ENCODE data around the gene ZMYM1. TPM values are rescaled to one million over a fixed set of nuclear protein-coding genes. Genes with fewer than 3 reads are reported as not detected.

ZMYM1 gene
- total RNA-seq, 1 experiment from 2014 or later, result 39.1 TPM

- Histone ChIP-seq H3K4me3 (ENCODE audit: low read depth in 2 of 2, low read length in 2 of 2) (no peak overlapping the region), H3K4me1 (ENCODE audit: control insufficient read depth, insufficient read depth, low read length) (no peaks in the 10 kb centered on the region), H3K9me3 (ENCODE audit: control insufficient read depth, insufficient read depth, low read depth, low read length) (no peaks in the 10 kb centered on the region), H3K36me3 (ENCODE audit: control insufficient read depth, insufficient read depth, low read length) (no peaks in the 10 kb centered on the region), H3K27me3 (ENCODE audit: control insufficient read depth, insufficient read depth, low read length) (no peaks in the 10 kb centered on the region), H3K27ac (ENCODE audit: low read length) (no peak overlapping the region)
- BruUV-seq (replicated peaks), result no TSS peak
- TF ChIP-seq POLR2AphosphoS5 (IDR thresholded peaks at IDR 0.05; ENCODE audit: low read depth, low read length) (no peak), TCF7L2 (IDR thresholded peaks at IDR 0.05; ENCODE audit: low read depth, low read length) (no peak), CTCF (IDR thresholded peaks at IDR 0.05) (no peak), SIN3A (IDR thresholded peaks at IDR 0.05; ENCODE audit: borderline replicate concordance, insufficient read depth, low read depth, low read length) (no peak), REST (IDR thresholded peaks at IDR 0.05; ENCODE audit: insufficient read depth in 1 of 2, low read depth in 2 of 2, low read length in 1 of 2) (no peak)
- intact Hi-C loops (cut with micrococcal nuclease; ENCODE audit: unreplicated experiment), result no loop called here
- DNase-seq (ENCODE audit: low read depth, low spot score) (no peak), ATAC-seq (no peak)
- POLR2A ChIA-PET, result no interaction called here
- CTCF ChIA-PET, result no interaction called here
- in situ Hi-C loops (cut with HindIII; ENCODE audit: low pct_unique_long_range_greater_than_20kb, low sequenced_read_pairs), result no loop called here
These were observed 72.0 kb downstream of the ZMYM1 start for GRCh38 chr1:35151220-35151619.

- ChIA-PET CTCF (no interaction called here), POLR2A (no interaction called here)
- Histone ChIP-seq H3K27me3 (ENCODE audit: control insufficient read depth, insufficient read depth, low read length) (no peaks in the 10 kb centered on the region), H3K4me3 (ENCODE audit: low read depth in 2 of 2, low read length in 2 of 2) (no peak overlapping the region), H3K36me3 (ENCODE audit: control insufficient read depth, insufficient read depth, low read length) (no peaks in the 10 kb centered on the region), H3K27ac (ENCODE audit: low read length) (no peak overlapping the region), H3K4me1 (ENCODE audit: control insufficient read depth, insufficient read depth, low read length) (no peaks in the 10 kb centered on the region), H3K9me3 (ENCODE audit: control insufficient read depth, insufficient read depth, low read depth, low read length) (no peaks in the 10 kb centered on the region)
- ATAC-seq (no peak), DNase-seq (ENCODE audit: low read depth, low spot score) (no peak)
- intact Hi-C loops (cut with micrococcal nuclease; ENCODE audit: unreplicated experiment) (no loop called here), in situ Hi-C loops (cut with HindIII; ENCODE audit: low pct_unique_long_range_greater_than_20kb, low sequenced_read_pairs) (no loop called here)
- TF ChIP-seq TCF7L2 (IDR thresholded peaks at IDR 0.05; ENCODE audit: low read depth, low read length) (no peak), REST (IDR thresholded peaks at IDR 0.05; ENCODE audit: insufficient read depth in 1 of 2, low read depth in 2 of 2, low read length in 1 of 2) (no peak), POLR2AphosphoS5 (IDR thresholded peaks at IDR 0.05; ENCODE audit: low read depth, low read length) (no peak), SIN3A (IDR thresholded peaks at IDR 0.05; ENCODE audit: borderline replicate concordance, insufficient read depth, low read depth, low read length) (no peak), CTCF (IDR thresholded peaks at IDR 0.05) (no peak)
- BruUV-seq (replicated peaks), result no TSS peak
These were observed 85.7 kb downstream of the ZMYM1 start for GRCh38 chr1:35164893-35165292.

Other genes starting within 250 kb of the ZMYM1 start
- gene SMIM12, start 219.6 kb upstream of the ZMYM1 start, total RNA-seq (2021; ENCODE audit: unreplicated experiment), result 47.5 TPM
- gene DLGAP3, start 149.7 kb upstream of the ZMYM1 start, total RNA-seq (2021; ENCODE audit: unreplicated experiment), result 0.87 TPM
- gene TMEM35B, start 94.0 kb upstream of the ZMYM1 start, total RNA-seq (2021; ENCODE audit: unreplicated experiment), result 18.7 TPM
- 21.8 TPM for gene ZMYM6, start 47.4 kb upstream of the ZMYM1 start, total RNA-seq (2021; ENCODE audit: unreplicated experiment)
- 266 TPM for gene SFPQ, start 113.8 kb downstream of the ZMYM1 start, total RNA-seq (2021; ENCODE audit: unreplicated experiment)
- 82.2 TPM for gene ZMYM4, start 189.3 kb downstream of the ZMYM1 start, total RNA-seq (2021; ENCODE audit: unreplicated experiment)

Data from Panc1 (cell line).